Measurements from ENCODE around the gene C10orf90. TPM values are rescaled to one million over a fixed set of nuclear protein-coding genes. Genes with fewer than 3 reads are reported as not detected.

Gene C10orf90
- total and polyA plus RNA-seq, 8 donors, result 0.32 to 0.64 (median 0.47) TPM; not detected in 5

- Histone ChIP-seq H3K27me3 (no peaks in the 10 kb centered on the region), H3K9me3 (no peaks in the 10 kb centered on the region), H3K4me3 (no peak overlapping the region), H3K27ac (no peak overlapping the region), H3K36me3 (no peaks in the 10 kb centered on the region), H3K4me1 (no peaks in the 10 kb centered on the region)
- ATAC-seq (no peak), FAIRE-seq (no peak), DNase-seq (no peak)
- intact Hi-C loops (cut with DNase I), result no loop called here
- WGBS, 2 donors, result 73 to 81% methylated on average over 9 of the region's 9 CpGs
- no peak for TF ChIP-seq CTCF (IDR thresholded peaks at IDR 0.05)
These were observed 161.9 kb downstream of the C10orf90 start for GRCh38 chr10:126508535-126509040.

DNA sequence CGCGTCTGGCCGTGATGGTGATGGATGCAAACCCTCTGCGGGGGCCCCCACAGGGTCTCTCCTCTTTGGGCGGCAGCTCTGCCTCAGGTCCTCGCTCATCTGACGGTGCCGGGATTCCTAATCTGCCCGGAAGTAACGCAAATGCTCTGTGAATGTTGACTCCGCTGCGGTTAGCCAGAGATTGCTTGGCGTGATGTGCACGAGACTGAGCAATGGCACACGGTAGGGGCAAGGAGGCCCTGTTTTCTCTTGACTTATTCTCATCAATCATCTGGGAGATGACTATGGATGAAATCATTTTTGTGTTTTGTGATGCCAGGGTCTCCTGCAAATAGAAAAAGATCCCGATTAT lies 165.8 kb downstream of the C10orf90 start:
- ATAC-seq (peak in 1 of 4 donors; percentile 25), FAIRE-seq (no peak), DNase-seq (no peak)
- 59 to 62% methylated on average over 16 of the region's 16 CpGs for WGBS, 2 donors
- no peaks in the 10 kb centered on the region for H3K9me3 ChIP-seq
- no peak overlapping the region for H3K4me3 ChIP-seq
- H3K27ac ChIP-seq, result no peak overlapping the region
- H3K4me1 ChIP-seq, result no peaks in the 10 kb centered on the region
- H3K36me3 ChIP-seq, result no peaks in the 10 kb centered on the region
- intact Hi-C loops (cut with DNase I), result loop anchor here in 1 of 3 donors (5.0 kb wide), 1 partner anchor 522 kb away; no protein-coding TSS in a partner anchor
- no peak for TF ChIP-seq CTCF (IDR thresholded peaks at IDR 0.05)
- H3K27me3 ChIP-seq, result no peaks in the 10 kb centered on the region

DNA sequence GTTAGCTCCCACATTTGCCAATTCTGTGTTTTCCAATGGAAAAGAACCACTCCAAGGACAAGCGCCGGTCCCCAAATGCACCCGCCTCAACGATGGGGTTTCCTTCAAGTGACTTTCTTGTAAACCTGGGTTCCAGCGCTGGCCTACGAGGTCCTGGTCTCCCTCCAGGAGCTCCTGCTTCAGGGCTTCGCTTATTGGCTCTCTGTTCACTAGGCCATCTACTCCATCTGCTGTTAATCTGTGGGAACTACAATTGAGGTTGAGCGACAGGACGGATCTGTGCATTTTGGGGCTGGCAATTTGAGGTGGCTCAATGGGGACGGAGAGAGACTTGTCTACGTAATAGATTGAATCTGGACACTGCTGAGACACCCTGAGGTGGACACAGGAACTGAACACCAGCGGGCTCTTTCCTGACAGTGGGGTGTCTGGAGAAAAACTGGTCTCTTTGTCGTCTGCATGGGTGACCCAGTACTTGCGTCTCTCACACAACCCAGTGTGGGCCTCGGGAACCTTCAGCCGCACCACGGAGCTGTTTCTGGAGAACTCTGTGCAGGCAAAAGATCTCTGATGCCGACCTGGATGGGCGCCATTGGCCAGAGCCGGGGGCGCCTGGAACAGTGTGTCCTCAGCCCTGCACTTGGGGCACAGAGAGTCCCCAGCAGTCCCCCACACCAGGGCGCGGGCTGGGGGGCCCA lies 166.3 kb downstream of the C10orf90 start:
- H3K36me3 ChIP-seq, result no peaks in the 10 kb centered on the region
- H3K9me3 ChIP-seq, result no peaks in the 10 kb centered on the region
- H3K27me3 ChIP-seq, result no peaks in the 10 kb centered on the region
- DNase-seq, result peak in 4 of 6 donors; percentile 16 to 71 (median 39)
- H3K4me3 ChIP-seq, result no peak overlapping the region
- no peaks in the 10 kb centered on the region for H3K4me1 ChIP-seq
- intact Hi-C loops (cut with DNase I), result loop anchor here in 1 of 3 donors (5.0 kb wide), 1 partner anchor 522 kb away; no protein-coding TSS in a partner anchor
- no peak for FAIRE-seq
- peak; percentile 34 to 62 (median 46) for TF ChIP-seq CTCF (IDR thresholded peaks at IDR 0.05)
- ATAC-seq, result peak; percentile 72 to 97 (median 95)
- 35 to 43% methylated on average over 23 of the region's 23 CpGs for WGBS, 2 donors
- H3K27ac ChIP-seq, result no peak overlapping the region

DNA sequence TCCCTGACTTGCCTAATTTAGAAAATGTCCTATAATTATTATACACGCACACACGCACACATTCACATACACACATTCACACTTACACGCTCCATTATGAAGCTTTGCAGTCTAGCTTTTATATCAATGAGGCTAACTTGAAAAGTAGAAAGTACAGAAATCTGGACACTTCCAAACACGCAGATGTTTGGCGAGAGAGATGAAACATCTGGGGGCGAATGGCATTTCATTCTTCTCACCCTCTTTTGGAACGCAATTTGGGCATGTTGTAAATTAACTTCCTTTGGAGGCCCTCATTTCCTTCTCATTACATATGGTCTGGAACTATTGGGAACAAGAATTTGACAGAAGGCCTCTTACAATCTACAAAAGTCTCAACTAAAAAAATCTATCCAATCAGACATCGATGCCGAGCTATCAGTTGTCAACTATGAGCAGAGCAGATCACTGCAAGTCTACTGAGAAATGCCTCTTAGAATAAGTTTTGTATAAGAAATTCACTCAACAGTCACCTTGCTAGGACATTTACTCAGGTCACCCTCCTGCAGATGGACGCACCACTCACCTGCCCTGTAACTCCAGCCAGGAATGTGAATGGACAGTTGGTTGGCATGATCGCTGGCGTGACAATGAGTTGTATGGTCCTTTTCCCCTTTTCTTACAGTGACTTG lies 167.0 kb downstream of the C10orf90 start:
- no peak for TF ChIP-seq CTCF (IDR thresholded peaks at IDR 0.05)
- intact Hi-C loops (cut with DNase I), result loop anchor here in 1 of 3 donors (5.0 kb wide), 1 partner anchor 521 kb away; no protein-coding TSS in a partner anchor
- no peak overlapping the region for H3K4me3 ChIP-seq
- no peaks in the 10 kb centered on the region for H3K4me1 ChIP-seq
- H3K36me3 ChIP-seq, result no peaks in the 10 kb centered on the region
- H3K27me3 ChIP-seq, result no peaks in the 10 kb centered on the region
- WGBS, 2 donors, result 85 to 87% methylated on average over 12 of the region's 12 CpGs
- ATAC-seq (peak in 2 of 4 donors; percentile 26 to 28), DNase-seq (no peak), FAIRE-seq (no peak)
- no peak overlapping the region for H3K27ac ChIP-seq
- no peaks in the 10 kb centered on the region for H3K9me3 ChIP-seq
